HG02840 (cell line): ENCODE results near the gene KCNJ5.

Experiments
- ATAC-seq: cut with Tn5 transposase; IDR thresholded peaks from one replicate; pipeline ENCODE4 v1.9.1; 2021; ENCODE audit warnings: mild to moderate bottlenecking, moderate library complexity, moderate number of reproducible peaks; ENCODE audit not compliant: unreplicated experiment, low FRiP score

KCNJ5 gene

DNA sequence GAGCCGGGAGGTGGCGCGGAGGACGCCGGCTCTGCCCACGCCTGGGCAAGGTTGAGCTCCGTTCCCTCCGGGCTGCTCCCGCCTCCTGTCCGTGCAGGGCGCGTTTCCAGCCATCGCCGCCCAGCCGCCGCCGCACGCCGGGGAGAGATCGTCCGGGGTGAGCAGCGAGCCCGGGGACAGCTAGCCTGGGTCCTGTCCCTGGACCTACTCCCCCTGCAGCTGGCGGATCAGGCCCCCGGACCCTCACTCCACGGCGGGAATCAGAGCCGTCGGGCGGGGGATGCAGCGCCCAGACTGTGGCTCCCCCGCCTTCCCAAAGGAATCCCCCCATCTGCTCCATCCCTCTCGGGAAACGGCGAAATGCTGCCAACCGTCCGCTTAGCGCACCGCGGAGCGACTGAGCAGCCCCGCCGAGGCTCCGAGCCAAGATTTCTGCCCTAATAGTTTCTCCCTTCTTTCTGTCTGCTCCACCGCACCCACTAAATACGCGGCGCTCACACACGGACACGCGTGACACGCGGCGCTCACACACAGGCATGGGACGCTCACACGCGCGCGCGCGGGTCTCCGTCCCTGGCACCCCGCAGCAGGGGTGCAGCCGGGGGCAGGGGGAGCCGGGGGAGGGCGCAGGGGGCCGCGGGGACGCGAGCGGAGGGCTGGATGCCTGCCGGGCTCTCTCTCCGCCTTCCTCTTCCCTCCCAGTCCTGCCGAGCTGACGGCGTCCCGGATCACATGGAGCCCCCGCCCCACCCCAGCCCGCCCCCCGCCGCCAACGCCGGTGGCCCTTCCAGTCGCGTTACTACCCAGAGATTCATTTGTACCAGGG lies at the start of gene KCNJ5:
Gene KCNJ5, plus strand, starts transcription at position 814 of the 826 bp plus-strand sequence. CDS start 19,918 bp downstream, outside the sequence.
- no peak for ATAC-seq

- peak; percentile 54 for ATAC-seq
Observed at GRCh38 chr11:128841461-128842072, 49.6 kb upstream of the KCNJ5 start.

DNA sequence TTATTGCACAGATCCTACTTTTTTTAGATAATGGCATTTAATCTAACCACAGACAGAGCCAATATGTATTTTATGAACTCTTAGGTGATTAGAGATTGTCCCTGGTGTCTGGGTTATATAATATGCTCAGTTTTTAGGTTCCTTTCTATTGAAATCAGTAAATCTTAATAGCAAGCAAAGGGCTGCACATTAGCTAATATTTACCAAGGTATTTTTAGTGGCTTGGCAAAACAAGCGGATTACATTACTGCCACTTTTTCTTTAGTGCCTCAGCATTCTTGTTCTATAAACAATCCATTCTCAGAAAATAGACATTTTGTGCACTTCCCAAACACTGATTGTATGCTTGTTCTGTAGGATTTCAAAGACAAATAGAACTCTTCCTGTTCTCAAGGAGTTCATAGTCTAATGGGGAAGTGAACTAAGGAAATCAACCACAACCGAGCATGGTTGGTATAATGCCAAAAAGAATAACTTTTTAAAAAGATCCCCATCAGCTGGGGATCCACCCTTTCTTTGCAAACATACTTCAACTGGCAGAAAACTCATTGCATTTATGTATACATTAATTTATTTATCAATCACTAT lies 47.9 kb upstream of the KCNJ5 start:
- ATAC-seq: no peak

- ATAC-seq: no peak
Observed at GRCh38 chr11:128845334-128845780, 45.8 kb upstream of the KCNJ5 start.

- ATAC-seq: no peak
Observed at GRCh38 chr11:128846985-128847384, 44.2 kb upstream of the KCNJ5 start.

DNA sequence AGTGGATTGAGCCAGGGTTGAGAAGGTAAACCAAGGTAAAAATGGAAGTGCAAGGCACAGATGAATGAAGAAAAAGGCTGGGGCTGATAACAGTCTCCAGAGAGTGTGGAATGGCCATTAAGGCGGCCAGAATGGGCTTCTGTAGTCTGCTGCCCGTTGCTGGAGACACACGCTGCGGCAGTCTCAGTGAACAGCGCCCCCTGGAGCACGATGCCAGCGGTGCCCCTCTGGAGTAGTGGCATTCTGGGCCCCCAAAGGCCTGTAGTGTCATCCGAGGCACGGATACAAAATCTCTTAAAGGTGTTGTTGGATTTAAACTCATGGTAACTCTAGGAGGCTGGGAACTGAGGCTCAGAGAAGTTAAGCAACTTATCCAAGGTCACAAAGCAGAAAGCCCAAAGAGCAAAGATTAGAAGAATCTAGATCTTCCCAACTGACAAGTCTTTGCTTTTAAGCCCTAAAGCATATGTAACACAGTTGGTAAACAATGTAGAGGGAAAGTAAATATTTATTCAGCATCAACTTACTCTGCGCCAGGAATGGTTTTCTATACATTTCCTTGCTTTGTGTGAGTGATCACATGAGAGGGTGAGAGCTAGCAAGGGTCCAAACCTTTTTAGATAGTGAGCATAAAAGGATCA lies 42.2 kb upstream of the KCNJ5 start:
- peak; percentile 73 for ATAC-seq

GRCh38 chr11:128852327-128853023 lies 38.7 kb upstream of the KCNJ5 start:
- ATAC-seq: no peak

GRCh38 chr11:128853559-128853958 lies 37.6 kb upstream of the KCNJ5 start:
- ATAC-seq: no peak

DNA sequence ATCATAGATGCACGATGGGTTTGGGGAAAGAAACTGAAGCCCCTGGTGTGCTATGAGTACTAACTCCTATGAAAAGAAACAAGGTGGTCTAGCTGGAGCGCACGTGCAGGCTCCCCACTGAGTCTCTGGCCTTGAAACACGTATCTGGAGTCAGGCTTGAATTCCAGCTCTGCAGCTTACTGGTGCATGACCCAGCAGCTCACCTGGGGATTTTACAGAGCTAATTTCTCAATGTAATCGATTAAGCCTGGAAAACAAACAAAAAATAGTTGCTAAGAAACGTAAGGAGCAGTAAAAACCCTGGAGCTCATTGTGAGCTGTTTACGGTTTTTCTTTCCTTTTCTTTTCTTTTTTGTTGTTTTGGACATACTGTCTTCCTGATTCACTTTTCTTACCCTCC lies 36.3 kb upstream of the KCNJ5 start:
- ATAC-seq: no peak

DNA sequence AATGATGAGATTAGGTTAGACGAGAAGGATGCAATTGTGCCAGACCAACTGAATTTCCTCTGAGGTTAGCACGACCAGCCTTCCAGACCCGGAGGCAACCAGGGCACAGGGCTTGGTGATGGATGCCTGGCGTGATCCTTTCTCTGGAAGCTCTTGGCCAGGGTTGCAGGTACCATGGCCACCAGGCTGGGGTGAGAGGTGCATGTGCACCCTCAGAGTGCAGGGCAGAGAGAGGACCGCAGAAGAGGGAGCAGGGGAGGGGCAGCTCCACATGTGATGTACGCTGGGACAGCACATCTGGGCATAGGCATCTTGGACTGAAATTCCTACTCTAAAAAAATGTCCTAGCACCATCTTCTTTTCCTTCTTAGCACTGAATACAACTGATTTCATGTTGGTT lies 34.9 kb upstream of the KCNJ5 start:
- no peak for ATAC-seq

- no peak for ATAC-seq
Observed at GRCh38 chr11:128857341-128857740, 33.8 kb upstream of the KCNJ5 start.

- peak; percentile 62 for ATAC-seq
Observed at GRCh38 chr11:128859563-128860441, 31.4 kb upstream of the KCNJ5 start.

DNA sequence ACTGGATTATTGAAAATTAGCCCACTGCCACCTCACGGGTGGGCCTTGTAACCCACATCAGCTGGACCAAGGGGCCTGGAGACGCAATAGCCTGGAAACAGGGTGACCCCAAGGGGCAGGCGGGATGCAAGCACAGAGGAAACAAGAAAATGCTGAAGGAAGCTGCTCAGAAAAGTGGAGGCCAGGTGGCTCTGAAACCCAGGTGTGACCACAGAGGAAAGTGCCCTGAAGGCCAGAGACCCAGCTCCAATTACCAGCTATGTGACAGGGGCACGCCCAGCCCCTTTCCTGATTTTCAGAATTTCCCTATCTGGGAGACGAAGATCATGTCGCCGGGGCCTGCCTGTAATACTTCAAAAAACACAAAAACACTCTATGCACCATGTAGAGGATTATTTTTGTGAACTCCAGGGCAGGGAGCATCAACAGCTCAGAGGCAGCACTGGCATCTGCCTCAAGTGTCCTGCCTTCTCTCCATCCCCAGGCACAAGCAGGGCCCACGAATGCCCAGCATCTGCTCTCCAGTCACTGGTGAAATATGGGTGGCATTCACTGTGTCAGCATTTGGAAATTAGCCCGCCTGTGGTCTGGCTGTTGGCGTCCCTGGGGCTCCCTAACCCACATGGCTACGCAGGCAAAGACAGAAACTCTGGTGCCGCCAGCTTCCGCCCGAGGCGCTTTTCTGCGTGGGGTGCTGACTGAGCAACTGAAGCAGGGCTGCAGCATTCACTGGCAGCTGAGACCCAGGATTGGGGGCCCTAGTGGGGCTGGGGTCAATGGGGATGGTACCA lies 30.4 kb upstream of the KCNJ5 start:
- no peak for ATAC-seq

DNA sequence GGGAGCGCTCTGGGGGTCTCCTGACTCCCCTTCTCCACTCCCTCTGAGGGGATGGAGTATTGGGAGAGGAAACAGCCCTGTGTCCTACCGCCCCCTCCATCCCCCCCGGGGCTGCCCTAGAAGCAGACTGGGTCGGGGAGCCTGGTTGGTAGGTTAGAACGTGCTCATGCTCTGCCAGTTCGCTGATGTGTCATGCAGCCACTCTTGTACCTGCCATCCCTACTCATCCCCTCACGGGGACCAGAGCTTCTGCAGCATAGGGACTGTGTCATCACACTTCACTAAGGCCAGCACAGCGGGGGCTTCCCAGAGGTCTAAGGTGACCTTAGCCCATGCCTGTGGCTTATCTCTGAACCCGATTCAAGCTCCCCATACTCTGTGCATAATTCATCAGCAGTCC lies 28.8 kb upstream of the KCNJ5 start:
- no peak for ATAC-seq

- no peak for ATAC-seq
Observed at GRCh38 chr11:128862908-128863660, 28.1 kb upstream of the KCNJ5 start.

DNA sequence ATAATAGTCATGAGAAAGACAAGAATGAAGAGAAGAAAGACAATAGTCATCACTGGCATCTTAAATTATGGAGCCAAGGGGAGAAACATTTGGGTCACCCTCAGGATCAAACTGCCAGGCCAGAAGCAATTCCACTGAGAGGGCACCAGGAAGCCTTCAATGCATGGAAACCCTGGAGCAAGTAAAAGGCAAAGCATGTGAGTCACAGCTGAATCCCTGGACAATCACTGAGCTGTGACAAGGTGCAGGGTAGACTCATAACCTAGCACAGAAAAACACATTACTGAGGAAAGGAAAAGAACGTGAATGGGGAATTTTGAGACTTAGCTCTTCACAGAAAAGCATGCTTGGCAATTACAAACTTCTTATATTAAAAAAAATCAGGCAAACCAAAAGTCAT lies 25.7 kb upstream of the KCNJ5 start:
- ATAC-seq: no peak

DNA sequence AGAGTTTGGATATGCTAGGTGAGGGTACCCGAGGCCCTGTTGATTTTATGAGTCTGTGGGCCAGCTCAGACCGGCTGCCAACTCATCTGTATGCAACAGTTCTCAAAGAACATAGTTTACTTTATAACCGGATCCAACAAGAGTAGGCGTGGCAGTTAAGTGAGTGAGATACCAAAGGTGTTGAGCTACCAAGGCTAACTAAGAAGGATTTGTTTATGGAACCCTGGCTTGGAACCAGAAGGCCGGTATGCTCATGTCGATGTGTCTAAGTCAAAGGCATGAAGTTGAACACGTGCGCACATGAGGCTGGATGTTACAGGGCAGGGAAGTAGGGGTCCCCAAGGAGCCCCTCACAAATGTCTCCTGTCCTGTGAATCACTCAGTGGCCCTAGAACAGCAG lies 23.9 kb upstream of the KCNJ5 start, which contains the start of gene KCNJ1:
Gene KCNJ1, minus strand, starts transcription at position 20 of the 400 bp plus-strand sequence. CDS start 27,053 bp downstream, outside the sequence.
- ATAC-seq: no peak
